HCT116 (cell line): ENCODE data around the gene CRELD2. TPM values are rescaled to one million over a fixed set of nuclear protein-coding genes. Genes with fewer than 3 reads are reported as not detected.

Source experiments
- ATAC-seq: fragments of 200-7000 bp; cut with Tn5 transposase; 2 replicates; pipeline ENCODE4 v1.9.1; 2020; ENCODE audit warnings: mild to moderate bottlenecking, moderate library complexity
- BruUV-seq: library from RNA; stranded (reverse); fragments of 400-500 nt; replicated peaks from 2 replicates; lab custom pipeline; 2021; lab: Mats Ljungman, UMichigan
- CTCF ChIA-PET: fragments of 300-600 bp; sonication (Branson Sonifier 250); formaldehyde crosslinking; loops from one replicate; lab custom pipeline; 2021; ENCODE audit warnings: antibody characterized with exemption; lab: Charles Lee
- POLR2A ChIA-PET: fragments of 300-600, 350-600 bp; sonication (Branson Sonifier 250); formaldehyde crosslinking; loops from one replicate; lab custom pipeline; 2021; ENCODE audit warnings: antibody characterized with exemption; lab: Charles Lee
- RAD21 ChIA-PET, 2 experiments: fragments of 300-600 bp; sonication (Branson Sonifier 250); formaldehyde crosslinking; loops; one replicate each; lab custom pipeline; 2023; ENCODE audit warnings: low total read pairs in 2 of 2; ENCODE audit not compliant: uncharacterized antibody in 2 of 2, unreplicated experiment in 2 of 2, low non-redundant PET in 1 of 2; lab: Charles Lee
- DNase-seq: peaks from one replicate; pipeline ENCODE4 v3.0.0-alpha.2; 2010; ENCODE audit warnings: low read depth, low spot score
- H2AFZ ChIP-seq: fragments of 200-600 bp; shearing (Covaris generic), sonication (generic); 2 replicates; pipeline ENCODE4 v1.6.1; 2017; ENCODE audit warnings: low read depth, mixed run types, mixed read lengths, antibody characterized with exemption, low read length; ENCODE audit not compliant: poor library complexity, severe bottlenecking
- H3K27ac ChIP-seq: 2 replicates; pipeline ENCODE4 v1.5.1; 2012; ENCODE audit warnings: low read depth, low read length
- H3K27me3 ChIP-seq: fragments of 200-600 bp; sonication (generic); 2 replicates; pipeline ENCODE4 v1.6.1; 2016; ENCODE audit warnings: mixed run types, low read length, mixed read lengths; ENCODE audit not compliant: insufficient read depth
- H3K36me3 ChIP-seq, 2 experiments: fragments of 200-500 bp in 1 of 2; fragments of 200-600 bp in 1 of 2; sonication (Bioruptor generic) in 1 of 2; sonication (generic) in 1 of 2; 2 replicates each; pipeline versions ENCODE4 v1.5.1 to v1.6.1; 2014 to 2016; ENCODE audit warnings: low read length in 2 of 2, inconsistent platforms in 1 of 2, mixed read lengths in 1 of 2, mixed run types in 1 of 2; ENCODE audit not compliant: insufficient read depth in 2 of 2, control insufficient read depth in 1 of 2
- H3K4me1 ChIP-seq, 2 experiments: fragments of 200-600 bp in 1 of 2; sonication (generic) in 1 of 2; 2 replicates each; pipeline versions ENCODE4 v1.5.1 to v1.6.1; 2012 to 2017; ENCODE audit warnings: low read length in 2 of 2, inconsistent platforms in 1 of 2, mild to moderate bottlenecking in 1 of 2, mixed read lengths in 1 of 2, mixed run types in 1 of 2, moderate library complexity in 1 of 2; ENCODE audit not compliant: insufficient read depth in 2 of 2, control insufficient read depth in 1 of 2
- H3K4me2 ChIP-seq: fragments of 200-600 bp; sonication (generic); 2 replicates; pipeline ENCODE4 v1.6.1; 2017; ENCODE audit warnings: mixed run types, low read length, mixed read lengths
- H3K4me3 ChIP-seq, 2 experiments: fragments of 200-600 bp in 1 of 2; sonication (generic) in 1 of 2; replicated peaks in 1 of 2; 2 replicates each; pipeline ENCODE4 v1.5.1; 2011 to 2016; ENCODE audit warnings: low read length in 2 of 2, control low read depth in 1 of 2, low read depth in 1 of 2, mild to moderate bottlenecking in 1 of 2, mixed read lengths in 1 of 2, mixed run types in 1 of 2
- H3K79me2 ChIP-seq: fragments of 200-600 bp; sonication (generic); 2 replicates; pipeline ENCODE4 v1.6.1; 2017; ENCODE audit warnings: mild to moderate bottlenecking, mixed run types, low read length, moderate library complexity, mixed read lengths; ENCODE audit not compliant: insufficient read depth
- H3K9ac ChIP-seq: fragments of 200-600 bp; sonication (generic); 2 replicates; pipeline ENCODE4 v1.6.1; 2016; ENCODE audit warnings: low read length, mixed read lengths
- H3K9me2 ChIP-seq: fragments of 200-600 bp; sonication (generic), shearing (Covaris generic); 2 replicates; pipeline ENCODE4 v1.6.1; 2017; ENCODE audit warnings: mixed run types, mild to moderate bottlenecking, moderate library complexity; ENCODE audit not compliant: insufficient read depth
- H3K9me3 ChIP-seq, 2 experiments: fragments of 200-500 bp in 1 of 2; fragments of 200-600 bp in 1 of 2; sonication (Bioruptor generic) in 1 of 2; sonication (generic) in 1 of 2; 2 replicates each; pipeline ENCODE4 v1.6.1; 2014 to 2017; ENCODE audit warnings: low read length in 2 of 2, mixed read lengths in 2 of 2, inconsistent platforms in 1 of 2, low read depth in 1 of 2, mild to moderate bottlenecking in 1 of 2, mixed run types in 1 of 2, moderate library complexity in 1 of 2; ENCODE audit not compliant: control insufficient read depth in 1 of 2, insufficient read depth in 1 of 2
- H4K20me1 ChIP-seq: fragments of 200-600 bp; sonication (generic), shearing (Covaris generic); 2 replicates; pipeline ENCODE4 v1.6.1; 2017; ENCODE audit warnings: mixed run types, mild to moderate bottlenecking, moderate library complexity; ENCODE audit not compliant: insufficient read depth
- CBX3 ChIP-seq: IDR thresholded peaks from 2 replicates; pipeline ENCODE4 v1.6.1; 2012; ENCODE audit warnings: low read depth
- CEBPB ChIP-seq: IDR thresholded peaks from 2 replicates; pipeline ENCODE4 v1.6.1; 2012; ENCODE audit warnings: low read depth
- ELF1 ChIP-seq: IDR thresholded peaks from 2 replicates; pipeline ENCODE4 v1.6.1; 2012; ENCODE audit warnings: low read depth, borderline replicate concordance
- EZH2 ChIP-seq: fragments of 200-600 bp; sonication (generic); IDR thresholded peaks from 2 replicates; pipeline ENCODE4 v1.6.1; 2017; ENCODE audit warnings: antibody characterized with exemption, mixed run types
- EZH2phosphoT487 ChIP-seq: fragments of 200-600 bp; IDR thresholded peaks from 2 replicates; pipeline ENCODE4 v1.6.1; 2018; ENCODE audit warnings: antibody characterized with exemption, borderline replicate concordance
- FOSL1 ChIP-seq: IDR thresholded peaks from 2 replicates; pipeline ENCODE4 v1.6.1; 2012; ENCODE audit warnings: low read depth
- JUND ChIP-seq: IDR thresholded peaks from 2 replicates; pipeline ENCODE4 v1.6.1; 2012
- RAD21 ChIP-seq: IDR thresholded peaks from 2 replicates; pipeline ENCODE4 v1.6.1; 2012; ENCODE audit warnings: low read depth, mild to moderate bottlenecking
- SP1 ChIP-seq: IDR thresholded peaks from 2 replicates; pipeline ENCODE4 v1.6.1; 2012; ENCODE audit warnings: low read depth
- TCF7L2 ChIP-seq: IDR thresholded peaks from 2 replicates; pipeline ENCODE4 v1.7.0; 2011; ENCODE audit warnings: borderline replicate concordance, inconsistent platforms; ENCODE audit not compliant: insufficient read depth, insufficient read length; ENCODE audit errors: extremely low read depth
- YY1 ChIP-seq: IDR thresholded peaks from 2 replicates; pipeline ENCODE4 v1.6.1; 2011; ENCODE audit warnings: low read length, low read depth, moderate library complexity, mild to moderate bottlenecking; ENCODE audit not compliant: insufficient replicate concordance; ENCODE audit errors: extremely low read depth
- ZFX ChIP-seq: fragments of 450-650 bp; IDR thresholded peaks from 2 replicates; pipeline ENCODE4 v1.6.1; 2017
- intact Hi-C: fragments of 100-400 bp; cut with micrococcal nuclease; formaldehyde crosslinking; loops from 2 replicates; pipeline ENCODE4 v1.10.0; 2022
- total RNA-seq: library from RNA; stranded (reverse); gene quantifications from one replicate; pipeline ENCODE4 v1.2.1, GENCODE V29; 2021; ENCODE audit not compliant: unreplicated experiment
- TF ChIP-seq, protein P1 (sequence below): IDR thresholded peaks from 2 replicates; pipeline ENCODE4 v1.6.1; 2012
- TF ChIP-seq, protein P2 (sequence below): IDR thresholded peaks from 2 replicates; pipeline ENCODE4 v1.6.1; 2012; ENCODE audit warnings: low read depth
- TF ChIP-seq, protein P3 (sequence below): IDR thresholded peaks from 2 replicates; pipeline ENCODE4 v1.6.1; 2011; ENCODE audit warnings: mild to moderate bottlenecking, low read length, moderate library complexity; ENCODE audit not compliant: insufficient replicate concordance; ENCODE audit errors: extremely low read depth
- TF ChIP-seq, protein P4 (sequence below), 3 experiments: fragments of 200-600 bp in 1 of 3; sonication (generic) in 1 of 3; IDR thresholded peaks in 2 of 3; conservative IDR thresholded peaks in 1 of 3; 2 replicates each; pipeline ENCODE4 v1.5.1; 2012 to 2017; ENCODE audit warnings: low read depth in 2 of 3, low read length in 2 of 3, antibody characterized with exemption in 1 of 3, borderline replicate concordance in 1 of 3, control low read depth in 1 of 3, mild to moderate bottlenecking in 1 of 3, mixed read lengths in 1 of 3, mixed run types in 1 of 3, moderate library complexity in 1 of 3; ENCODE audit not compliant: insufficient read depth in 1 of 3

Gene CRELD2
- total RNA-seq, 1 experiment from 2014 or later, result 45.8 TPM

DNA sequence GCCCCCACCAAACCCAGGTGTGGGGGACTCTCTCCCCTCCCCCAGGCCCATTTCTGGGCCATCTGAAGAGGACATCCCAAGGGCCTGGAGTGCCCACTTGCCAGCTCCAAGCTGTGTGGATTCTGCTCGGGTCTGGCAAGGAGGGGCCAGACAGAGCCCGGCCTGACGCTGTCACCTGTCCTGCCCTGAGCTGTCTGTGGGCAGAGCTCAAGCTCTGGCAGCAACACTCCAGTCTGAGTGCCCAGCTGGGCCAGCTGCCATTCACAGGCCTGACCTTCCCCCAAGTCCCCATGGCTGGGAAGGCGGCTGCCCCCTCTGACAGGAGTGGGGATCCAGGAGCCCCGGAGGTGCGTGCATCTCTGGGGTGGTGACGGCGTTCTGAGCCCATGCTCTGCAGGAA lies 35.9 kb downstream of the CRELD2 start:
- Histone ChIP-seq H3K9me3 (no peaks in the 10 kb centered on the region), H3K36me3 (no peaks in the 10 kb centered on the region), H3K27me3 (no peaks in the 10 kb centered on the region), H3K79me2 (no peaks in the 10 kb centered on the region), H3K4me1 (peaks cover 29 to 52% of the 10 kb centered on the region in 2 experiments), H3K9ac (no peak overlapping the region), H4K20me1 (no peaks in the 10 kb centered on the region), H3K4me2 (no peak overlapping the region), H2AFZ (no peak overlapping the region), H3K9me2 (no peaks in the 10 kb centered on the region), H3K27ac (no peak overlapping the region), H3K4me3 (no peak overlapping the region)
- no peak for DNase-seq
- no peak for ATAC-seq
- intact Hi-C loops, result no loop called here
- BruUV-seq, result no TSS peak
- no peak for TF ChIP-seq TCF7L2
- TF ChIP-seq, protein P1, sequence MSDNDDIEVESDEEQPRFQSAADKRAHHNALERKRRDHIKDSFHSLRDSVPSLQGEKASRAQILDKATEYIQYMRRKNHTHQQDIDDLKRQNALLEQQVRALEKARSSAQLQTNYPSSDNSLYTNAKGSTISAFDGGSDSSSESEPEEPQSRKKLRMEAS, result no peak
- no peak for TF ChIP-seq CEBPB
- TF ChIP-seq ELF1, result no peak
- TF ChIP-seq, protein P2, sequence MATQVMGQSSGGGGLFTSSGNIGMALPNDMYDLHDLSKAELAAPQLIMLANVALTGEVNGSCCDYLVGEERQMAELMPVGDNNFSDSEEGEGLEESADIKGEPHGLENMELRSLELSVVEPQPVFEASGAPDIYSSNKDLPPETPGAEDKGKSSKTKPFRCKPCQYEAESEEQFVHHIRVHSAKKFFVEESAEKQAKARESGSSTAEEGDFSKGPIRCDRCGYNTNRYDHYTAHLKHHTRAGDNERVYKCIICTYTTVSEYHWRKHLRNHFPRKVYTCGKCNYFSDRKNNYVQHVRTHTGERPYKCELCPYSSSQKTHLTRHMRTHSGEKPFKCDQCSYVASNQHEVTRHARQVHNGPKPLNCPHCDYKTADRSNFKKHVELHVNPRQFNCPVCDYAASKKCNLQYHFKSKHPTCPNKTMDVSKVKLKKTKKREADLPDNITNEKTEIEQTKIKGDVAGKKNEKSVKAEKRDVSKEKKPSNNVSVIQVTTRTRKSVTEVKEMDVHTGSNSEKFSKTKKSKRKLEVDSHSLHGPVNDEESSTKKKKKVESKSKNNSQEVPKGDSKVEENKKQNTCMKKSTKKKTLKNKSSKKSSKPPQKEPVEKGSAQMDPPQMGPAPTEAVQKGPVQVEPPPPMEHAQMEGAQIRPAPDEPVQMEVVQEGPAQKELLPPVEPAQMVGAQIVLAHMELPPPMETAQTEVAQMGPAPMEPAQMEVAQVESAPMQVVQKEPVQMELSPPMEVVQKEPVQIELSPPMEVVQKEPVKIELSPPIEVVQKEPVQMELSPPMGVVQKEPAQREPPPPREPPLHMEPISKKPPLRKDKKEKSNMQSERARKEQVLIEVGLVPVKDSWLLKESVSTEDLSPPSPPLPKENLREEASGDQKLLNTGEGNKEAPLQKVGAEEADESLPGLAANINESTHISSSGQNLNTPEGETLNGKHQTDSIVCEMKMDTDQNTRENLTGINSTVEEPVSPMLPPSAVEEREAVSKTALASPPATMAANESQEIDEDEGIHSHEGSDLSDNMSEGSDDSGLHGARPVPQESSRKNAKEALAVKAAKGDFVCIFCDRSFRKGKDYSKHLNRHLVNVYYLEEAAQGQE, result no peak
- TF ChIP-seq YY1, result no peak
- no peak for TF ChIP-seq RAD21
- TF ChIP-seq FOSL1, result no peak
- TF ChIP-seq, protein P3, sequence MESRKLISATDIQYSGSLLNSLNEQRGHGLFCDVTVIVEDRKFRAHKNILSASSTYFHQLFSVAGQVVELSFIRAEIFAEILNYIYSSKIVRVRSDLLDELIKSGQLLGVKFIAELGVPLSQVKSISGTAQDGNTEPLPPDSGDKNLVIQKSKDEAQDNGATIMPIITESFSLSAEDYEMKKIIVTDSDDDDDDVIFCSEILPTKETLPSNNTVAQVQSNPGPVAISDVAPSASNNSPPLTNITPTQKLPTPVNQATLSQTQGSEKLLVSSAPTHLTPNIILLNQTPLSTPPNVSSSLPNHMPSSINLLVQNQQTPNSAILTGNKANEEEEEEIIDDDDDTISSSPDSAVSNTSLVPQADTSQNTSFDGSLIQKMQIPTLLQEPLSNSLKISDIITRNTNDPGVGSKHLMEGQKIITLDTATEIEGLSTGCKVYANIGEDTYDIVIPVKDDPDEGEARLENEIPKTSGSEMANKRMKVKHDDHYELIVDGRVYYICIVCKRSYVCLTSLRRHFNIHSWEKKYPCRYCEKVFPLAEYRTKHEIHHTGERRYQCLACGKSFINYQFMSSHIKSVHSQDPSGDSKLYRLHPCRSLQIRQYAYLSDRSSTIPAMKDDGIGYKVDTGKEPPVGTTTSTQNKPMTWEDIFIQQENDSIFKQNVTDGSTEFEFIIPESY, result no peak
- no peak for TF ChIP-seq ZFX
- no peak for TF ChIP-seq EZH2
- no peak for TF ChIP-seq JUND
- no peak for TF ChIP-seq SP1
- TF ChIP-seq, protein P4, sequence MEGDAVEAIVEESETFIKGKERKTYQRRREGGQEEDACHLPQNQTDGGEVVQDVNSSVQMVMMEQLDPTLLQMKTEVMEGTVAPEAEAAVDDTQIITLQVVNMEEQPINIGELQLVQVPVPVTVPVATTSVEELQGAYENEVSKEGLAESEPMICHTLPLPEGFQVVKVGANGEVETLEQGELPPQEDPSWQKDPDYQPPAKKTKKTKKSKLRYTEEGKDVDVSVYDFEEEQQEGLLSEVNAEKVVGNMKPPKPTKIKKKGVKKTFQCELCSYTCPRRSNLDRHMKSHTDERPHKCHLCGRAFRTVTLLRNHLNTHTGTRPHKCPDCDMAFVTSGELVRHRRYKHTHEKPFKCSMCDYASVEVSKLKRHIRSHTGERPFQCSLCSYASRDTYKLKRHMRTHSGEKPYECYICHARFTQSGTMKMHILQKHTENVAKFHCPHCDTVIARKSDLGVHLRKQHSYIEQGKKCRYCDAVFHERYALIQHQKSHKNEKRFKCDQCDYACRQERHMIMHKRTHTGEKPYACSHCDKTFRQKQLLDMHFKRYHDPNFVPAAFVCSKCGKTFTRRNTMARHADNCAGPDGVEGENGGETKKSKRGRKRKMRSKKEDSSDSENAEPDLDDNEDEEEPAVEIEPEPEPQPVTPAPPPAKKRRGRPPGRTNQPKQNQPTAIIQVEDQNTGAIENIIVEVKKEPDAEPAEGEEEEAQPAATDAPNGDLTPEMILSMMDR (IDR thresholded peaks at IDR 0.05 in 2 of 3, conservative IDR thresholded peaks at IDR 0.05 in 1 of 3; ENCODE audit: borderline replicate concordance in 1 of 3, insufficient read depth in 1 of 3, low read depth in 2 of 3, low read length in 2 of 3), result no peak
- no peak for TF ChIP-seq CBX3
- TF ChIP-seq EZH2phosphoT487, result no peak
- ChIA-PET POLR2A (interaction anchor here (0.8 kb wide), 1 partner anchor 23 kb away, joined by 3 read pairs; no protein-coding TSS in a partner anchor), RAD21 (no interaction called here), CTCF (no interaction called here)
